Natural killer cell treated with Interleukin-12 subunit alpha and Interleukin-12 subunit beta and Interleukin-15 and Interleukin-18, amount 100 ng/mL, for 72 hours (primary cell): Measurements from ENCODE around the gene TMEM202. TPM values are rescaled to one million over a fixed set of nuclear protein-coding genes. Genes with fewer than 3 reads are reported as not detected.
"Not testable (repeated sequence)": the region's sequence is repeated elsewhere in the genome, so short reads cannot be mapped to it uniquely, and the experiment has no call there.

ENCODE experiments used
- ATAC-seq, 2 donors: fragments of 150-1000 bp; cut with Tn5 transposase in 1 of 2; sonication (Bioruptor Pico), chemical (Tn5 transposase) in 1 of 2; 2 replicates each; pipeline ENCODE4 v1.10.0; 2021
- DNase-seq: peaks from one replicate; pipeline ENCODE4 v3.0.0; 2022; ENCODE audit warnings: low spot score
- H3K27ac Mint-ChIP-seq, 2 donors: 1 replicate in 1 of 2; 2 replicates in 1 of 2; pipeline ENCODE4 v1.8.0; 2022; ENCODE audit warnings: mixed read lengths in 2 of 2, mild to moderate bottlenecking in 1 of 2, moderate library complexity in 1 of 2
- H3K27me3 Mint-ChIP-seq, 2 donors: 1 replicate in 1 of 2; 2 replicates in 1 of 2; pipeline ENCODE4 v1.8.0; 2022; ENCODE audit warnings: mixed read lengths in 2 of 2
- H3K36me3 Mint-ChIP-seq: one replicate; pipeline ENCODE4 v1.8.0; 2022; ENCODE audit warnings: mixed read lengths
- H3K4me1 Mint-ChIP-seq, 2 donors: 1 replicate in 1 of 2; 2 replicates in 1 of 2; pipeline ENCODE4 v1.8.0; 2022; ENCODE audit warnings: low read depth in 2 of 2, mixed read lengths in 2 of 2, mild to moderate bottlenecking in 1 of 2
- H3K4me3 Mint-ChIP-seq: one replicate; pipeline ENCODE4 v1.8.0; 2022; ENCODE audit warnings: mixed read lengths
- H3K9me3 Mint-ChIP-seq: 2 replicates; pipeline ENCODE4 v1.8.0; 2022; ENCODE audit warnings: mixed read lengths
- total RNA-seq, 2 donors: library from RNA; stranded (reverse); gene quantifications; one replicate each; pipeline ENCODE4 v1.2.3, GENCODE V29; 2022

The TMEM202 gene
- total RNA-seq, 2 donors from 2014 or later: not detected

DNA sequence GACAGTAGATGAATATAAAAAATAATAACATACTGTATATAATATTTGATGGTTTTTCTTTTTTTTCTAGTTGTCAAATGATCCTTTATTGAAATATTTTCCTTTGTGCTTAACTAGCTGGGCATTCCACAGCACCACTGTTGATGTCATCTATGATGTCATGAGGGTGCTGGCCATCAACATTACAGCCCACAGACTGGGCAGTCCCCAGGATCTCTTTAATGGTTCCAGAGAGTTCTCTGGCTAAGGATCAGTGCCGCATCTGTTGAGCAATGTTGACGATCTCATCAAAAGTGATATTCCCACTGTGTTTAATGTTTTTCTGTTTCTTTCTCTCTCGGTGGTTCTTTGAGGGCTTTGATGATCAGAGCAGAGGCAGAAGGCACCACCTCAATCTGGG, 19.0 kb upstream of the TMEM202 start:
- H3K27me3 Mint-ChIP-seq: peaks cover 13 to 14% of the 10 kb centered on the region in 2 donors
- peaks cover 22 to 27% of the 10 kb centered on the region in 2 donors for H3K4me1 Mint-ChIP-seq
- not testable (repeated sequence) for H3K27ac Mint-ChIP-seq, H3K4me3 Mint-ChIP-seq, DNase-seq, ATAC-seq, H3K36me3 Mint-ChIP-seq, H3K9me3 Mint-ChIP-seq

GRCh38 chr15:72379856-72380430, 18.2 kb upstream of the TMEM202 start:
- no peaks in the 10 kb centered on the region for H3K9me3 Mint-ChIP-seq
- no peak for DNase-seq
- H3K36me3 Mint-ChIP-seq: no peaks in the 10 kb centered on the region
- H3K27ac Mint-ChIP-seq: no peak overlapping the region
- peaks cover 16 to 21% of the 10 kb centered on the region in 2 donors for H3K27me3 Mint-ChIP-seq
- H3K4me1 Mint-ChIP-seq: peaks cover 16 to 18% of the 10 kb centered on the region in 2 donors
- no peak overlapping the region for H3K4me3 Mint-ChIP-seq
- ATAC-seq: no peak

DNA sequence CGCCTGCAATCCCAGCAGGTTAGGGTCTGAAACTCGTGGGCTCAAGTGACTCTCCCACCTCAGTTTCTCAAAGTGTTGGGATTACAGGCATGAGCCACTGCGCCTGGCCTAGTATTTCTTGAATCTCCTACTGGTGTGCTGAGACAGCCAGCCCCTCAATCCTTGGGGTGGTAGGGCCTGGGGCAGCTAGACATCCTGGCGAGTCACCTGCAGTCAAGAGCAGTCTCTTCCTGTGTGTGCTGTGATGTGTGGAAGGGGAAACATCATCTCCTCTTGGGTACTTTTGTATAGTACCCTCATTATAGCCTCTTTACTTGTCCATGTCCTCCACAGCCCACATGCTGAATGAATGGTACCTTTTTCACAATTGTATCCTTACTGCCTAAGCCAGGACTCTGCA, 17.4 kb upstream of the TMEM202 start:
- H3K27me3 Mint-ChIP-seq: peaks cover 21 to 22% of the 10 kb centered on the region in 2 donors
- no peak overlapping the region for H3K4me3 Mint-ChIP-seq
- no peaks in the 10 kb centered on the region for H3K9me3 Mint-ChIP-seq
- H3K4me1 Mint-ChIP-seq: peaks cover 10 to 11% of the 10 kb centered on the region in 2 donors
- ATAC-seq: no peak
- no peak for DNase-seq
- H3K36me3 Mint-ChIP-seq: no peaks in the 10 kb centered on the region
- H3K27ac Mint-ChIP-seq: no peak overlapping the region

DNA sequence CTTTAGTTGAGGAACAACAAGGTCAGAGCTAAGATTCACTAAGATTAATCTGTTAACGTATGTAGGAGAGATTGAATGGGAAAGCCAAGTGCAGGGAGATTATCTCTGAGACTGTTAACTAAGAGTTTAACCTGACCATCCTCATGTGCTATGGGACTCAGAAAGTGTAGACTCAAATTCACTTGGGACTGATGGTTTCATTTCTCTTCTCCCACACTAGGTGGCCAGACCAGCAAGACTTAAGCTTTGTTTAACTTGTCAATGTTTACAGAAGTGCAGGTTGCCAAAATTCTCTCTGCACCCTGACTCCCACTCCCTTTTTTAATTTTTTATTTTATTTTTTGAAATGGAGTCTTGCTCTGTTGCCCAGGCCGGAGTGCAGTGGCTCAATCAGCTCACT, 16.0 kb upstream of the TMEM202 start:
- H3K27me3 Mint-ChIP-seq: peaks cover 21 to 22% of the 10 kb centered on the region in 2 donors
- DNase-seq: no peak
- no peaks in the 10 kb centered on the region for H3K9me3 Mint-ChIP-seq
- H3K27ac Mint-ChIP-seq: no peak overlapping the region
- ATAC-seq: no peak
- H3K4me1 Mint-ChIP-seq: no peaks in the 10 kb centered on the region
- no peak overlapping the region for H3K4me3 Mint-ChIP-seq
- no peaks in the 10 kb centered on the region for H3K36me3 Mint-ChIP-seq

DNA sequence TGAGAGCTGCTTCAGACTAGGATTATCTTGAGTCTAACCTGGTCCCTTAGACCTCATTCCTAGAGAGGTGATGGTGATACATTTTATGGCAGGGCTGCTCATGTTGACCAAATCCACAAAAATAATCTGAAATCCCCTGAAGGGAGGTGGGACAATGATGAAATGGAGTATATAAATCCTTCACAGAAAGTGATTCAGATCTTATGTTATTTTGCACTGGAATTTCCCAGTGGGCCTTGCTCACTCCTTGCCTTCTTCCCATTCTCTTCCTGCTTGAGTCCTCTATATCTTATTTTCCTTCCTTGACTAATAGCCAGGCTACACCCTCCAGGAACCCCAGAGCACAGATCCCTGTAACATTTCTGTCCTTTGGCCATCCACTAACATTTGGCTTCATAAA, 10.4 kb upstream of the TMEM202 start:
- no peak overlapping the region for H3K4me3 Mint-ChIP-seq
- no peak overlapping the region for H3K27ac Mint-ChIP-seq
- peaks cover 21 to 28% of the 10 kb centered on the region in 2 donors for H3K27me3 Mint-ChIP-seq

DNA sequence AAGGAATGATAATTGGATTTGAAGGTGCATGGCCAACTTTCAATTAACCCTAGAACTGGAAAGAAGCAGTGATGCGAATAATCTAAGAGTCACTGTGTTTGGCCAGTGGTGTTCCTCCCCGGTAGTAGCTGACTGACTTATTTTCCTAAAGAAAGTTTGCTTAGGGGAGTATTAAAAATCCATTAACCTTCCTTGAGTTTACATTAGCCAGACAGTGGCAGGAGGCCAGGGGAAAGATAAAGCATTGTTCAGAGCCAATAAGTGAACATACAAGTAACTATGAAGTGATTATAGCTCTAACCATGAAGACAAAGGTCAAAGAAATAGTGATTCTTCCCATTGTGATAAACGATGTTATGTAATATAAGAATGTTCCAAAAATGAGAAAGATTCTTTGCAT, 8.9 kb upstream of the TMEM202 start:
- peaks cover 6 to 20% of the 10 kb centered on the region in 2 donors for H3K27me3 Mint-ChIP-seq
- H3K36me3 Mint-ChIP-seq: no peaks in the 10 kb centered on the region
- ATAC-seq (no peak), DNase-seq (no peak)
- no peaks in the 10 kb centered on the region for H3K4me1 Mint-ChIP-seq
- H3K4me3 Mint-ChIP-seq: no peak overlapping the region
- no peaks in the 10 kb centered on the region for H3K9me3 Mint-ChIP-seq
- H3K27ac Mint-ChIP-seq: no peak overlapping the region

More for the DNA sequence above, 10.4 kb upstream of the TMEM202 start:
- no peak for ATAC-seq
- Mint-ChIP-seq H3K9me3 (no peaks in the 10 kb centered on the region), H3K4me1 (no peaks in the 10 kb centered on the region), H3K36me3 (no peaks in the 10 kb centered on the region)
- DNase-seq: no peak

DNA sequence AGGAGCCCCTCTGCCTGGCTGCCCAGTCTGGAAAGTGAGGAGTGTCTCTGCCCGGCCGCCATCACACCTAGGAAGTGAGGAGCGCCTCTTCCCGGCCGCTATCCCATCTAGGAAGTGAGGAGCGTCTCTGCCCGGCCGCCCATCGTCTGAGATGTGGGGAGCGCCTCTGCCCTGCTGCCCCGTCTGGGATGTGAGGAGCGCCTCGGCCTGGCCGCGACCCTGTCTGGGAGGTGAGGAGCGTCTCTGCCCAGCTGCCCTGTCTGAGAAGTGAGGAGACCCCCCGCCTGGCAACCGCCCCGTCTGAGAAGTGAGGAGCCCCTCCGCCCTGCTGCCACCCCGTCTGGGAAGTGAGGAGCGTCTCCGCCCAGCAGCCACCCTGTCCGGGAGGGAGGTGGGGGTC, 1.8 kb upstream of the TMEM202 start:
- not testable (repeated sequence) for H3K9me3 Mint-ChIP-seq, H3K4me3 Mint-ChIP-seq, H3K36me3 Mint-ChIP-seq, H3K27me3 Mint-ChIP-seq, H3K4me1 Mint-ChIP-seq, DNase-seq, ATAC-seq, H3K27ac Mint-ChIP-seq

DNA sequence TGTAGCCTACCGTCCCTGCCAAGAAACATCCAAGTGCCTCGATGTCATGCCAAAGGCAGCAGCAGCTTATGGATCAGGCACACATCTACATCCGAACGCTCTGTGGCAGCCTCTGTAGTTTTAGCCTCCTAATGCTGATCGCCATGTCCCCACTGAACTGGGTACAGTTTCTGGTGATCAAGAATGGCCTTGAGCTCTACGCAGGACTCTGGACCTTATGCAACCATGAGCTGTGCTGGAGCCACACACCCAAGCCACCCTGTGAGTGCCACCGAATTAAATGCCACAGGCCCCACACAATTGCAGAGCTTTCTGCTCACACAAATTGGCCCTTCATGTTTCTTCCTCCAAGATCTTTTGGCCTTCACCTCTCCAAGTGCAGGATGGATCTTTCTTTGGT, 543 bp downstream of the TMEM202 start:
- ATAC-seq (no peak), DNase-seq (no peak)
- Mint-ChIP-seq H3K4me1 (no peaks in the 10 kb centered on the region), H3K4me3 (no peak overlapping the region), H3K27ac (no peak overlapping the region), H3K36me3 (no peaks in the 10 kb centered on the region), H3K9me3 (no peaks in the 10 kb centered on the region), H3K27me3 (peaks cover 16 to 17% of the 10 kb centered on the region in 2 donors)

DNA sequence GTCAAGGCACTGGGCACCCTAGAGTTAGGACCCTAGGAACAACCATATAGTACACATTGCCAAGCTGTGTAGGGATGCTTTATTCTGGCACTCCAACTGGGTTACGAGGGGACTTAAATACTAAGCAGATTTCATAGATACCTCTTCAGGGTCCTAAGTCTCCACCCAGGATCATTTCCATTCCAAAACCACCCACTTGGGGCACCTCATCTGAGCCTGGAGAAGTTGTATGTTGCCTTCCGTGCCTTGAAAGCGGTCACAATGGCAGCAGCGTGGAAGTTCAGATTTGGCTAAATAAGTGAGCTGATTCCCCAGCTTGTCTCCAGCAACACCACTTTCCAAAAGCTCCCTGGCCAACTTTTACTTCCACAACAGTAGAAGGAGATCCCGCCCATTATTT, 4.6 kb downstream of the TMEM202 start:
- Mint-ChIP-seq H3K4me1 (no peaks in the 10 kb centered on the region), H3K4me3 (no peak overlapping the region), H3K9me3 (no peaks in the 10 kb centered on the region), H3K27me3 (peaks cover 37 to 49% of the 10 kb centered on the region in 2 donors), H3K27ac (no peak overlapping the region), H3K36me3 (no peaks in the 10 kb centered on the region)
- no peak for ATAC-seq
- DNase-seq: no peak

DNA sequence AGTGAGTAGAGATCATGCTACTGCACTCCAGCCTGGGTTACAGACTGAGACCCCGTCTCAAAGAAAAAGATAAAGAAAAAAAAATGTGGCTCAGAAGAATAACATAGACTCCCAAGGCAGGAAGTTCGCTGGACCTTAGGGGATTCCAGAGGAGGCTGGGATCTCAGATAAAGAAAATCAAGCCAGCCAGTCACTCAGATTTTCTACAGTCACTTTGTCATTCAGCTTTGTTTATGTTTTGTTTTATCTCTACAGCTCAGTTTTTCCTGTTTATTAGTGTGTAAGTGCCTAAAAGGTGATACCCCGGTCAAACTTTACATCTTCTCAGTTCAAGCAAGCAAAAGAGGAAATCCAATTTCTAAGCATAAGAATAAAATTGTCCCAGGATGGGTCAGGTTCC, 6.3 kb downstream of the TMEM202 start:
- DNase-seq (no peak), ATAC-seq (no peak)
- Mint-ChIP-seq H3K36me3 (no peaks in the 10 kb centered on the region), H3K9me3 (no peaks in the 10 kb centered on the region), H3K27ac (no peak overlapping the region), H3K4me3 (no peak overlapping the region), H3K4me1 (no peaks in the 10 kb centered on the region), H3K27me3 (peaks cover 36 to 59% of the 10 kb centered on the region in 2 donors)

GRCh38 chr15:72404841-72405240, 6.7 kb downstream of the TMEM202 start:
- H3K4me1 Mint-ChIP-seq: no peaks in the 10 kb centered on the region
- H3K27ac Mint-ChIP-seq: no peak overlapping the region
- ATAC-seq (no peak), DNase-seq (no peak)
- H3K4me3 Mint-ChIP-seq: no peak overlapping the region
- H3K27me3 Mint-ChIP-seq: peaks cover 39 to 64% of the 10 kb centered on the region in 2 donors
- H3K9me3 Mint-ChIP-seq: no peaks in the 10 kb centered on the region
- no peaks in the 10 kb centered on the region for H3K36me3 Mint-ChIP-seq

GRCh38 chr15:72406936-72407335, 8.8 kb downstream of the TMEM202 start:
- peaks cover 45 to 72% of the 10 kb centered on the region in 2 donors for H3K27me3 Mint-ChIP-seq
- ATAC-seq (no peak), DNase-seq (no peak)
- no peaks in the 10 kb centered on the region for H3K9me3 Mint-ChIP-seq
- no peak overlapping the region for H3K27ac Mint-ChIP-seq
- H3K4me3 Mint-ChIP-seq: no peak overlapping the region
- H3K36me3 Mint-ChIP-seq: peaks cover 4% of the 10 kb centered on the region
- no peaks in the 10 kb centered on the region for H3K4me1 Mint-ChIP-seq

GRCh38 chr15:72411111-72411510, 13.0 kb downstream of the TMEM202 start:
- H3K4me3 Mint-ChIP-seq: no peak overlapping the region
- H3K27ac Mint-ChIP-seq: no peak overlapping the region
- no peak for DNase-seq
- no peak for ATAC-seq
- peaks cover 27 to 43% of the 10 kb centered on the region in 2 donors for H3K27me3 Mint-ChIP-seq
- no peaks in the 10 kb centered on the region for H3K4me1 Mint-ChIP-seq
- H3K36me3 Mint-ChIP-seq: peaks cover 4% of the 10 kb centered on the region
- H3K9me3 Mint-ChIP-seq: no peaks in the 10 kb centered on the region

- H3K4me3 Mint-ChIP-seq: no peak overlapping the region
- no peaks in the 10 kb centered on the region for H3K4me1 Mint-ChIP-seq
- no peaks in the 10 kb centered on the region for H3K9me3 Mint-ChIP-seq
- no peak overlapping the region for H3K27ac Mint-ChIP-seq
- no peak for ATAC-seq
- peaks cover 24 to 39% of the 10 kb centered on the region in 2 donors for H3K27me3 Mint-ChIP-seq
- H3K36me3 Mint-ChIP-seq: peaks cover 4% of the 10 kb centered on the region
- DNase-seq: no peak
Measured at GRCh38 chr15:72411544-72411943, 13.4 kb downstream of the TMEM202 start.

- not testable (repeated sequence) for ATAC-seq, H3K36me3 Mint-ChIP-seq, H3K4me3 Mint-ChIP-seq, H3K27ac Mint-ChIP-seq, DNase-seq, H3K4me1 Mint-ChIP-seq, H3K9me3 Mint-ChIP-seq
- peaks cover 18 to 24% of the 10 kb centered on the region in 2 donors for H3K27me3 Mint-ChIP-seq
Measured at GRCh38 chr15:72413337-72413736, 15.2 kb downstream of the TMEM202 start.
